Measurements from ENCODE around the gene WSB1.

DNA sequence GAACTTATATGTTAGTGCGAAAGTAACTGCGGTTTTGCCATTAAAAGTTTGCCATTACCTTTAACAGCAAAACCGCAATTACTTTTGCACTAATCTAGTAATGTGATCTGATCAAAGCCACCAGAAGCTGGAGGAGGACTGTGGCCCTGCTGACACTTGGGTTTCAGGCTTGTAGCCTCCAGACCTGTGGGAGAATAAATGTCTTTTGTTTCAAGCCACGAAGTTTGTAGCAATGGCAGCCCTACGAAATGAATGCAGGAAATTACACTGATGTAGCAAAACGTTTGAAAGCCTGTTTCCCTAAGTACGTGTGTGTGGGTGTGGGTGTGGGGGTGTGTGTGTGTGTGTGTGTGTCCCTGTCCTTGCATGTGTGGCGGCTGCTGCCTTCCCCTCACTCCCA, 66.6 kb downstream of the WSB1 start:
- TF ChIP-seq EZH2 (IDR thresholded peaks at IDR 0.05; ENCODE audit: borderline replicate concordance) (no peak), EZH2phosphoT487 (IDR thresholded peaks at IDR 0.05; ENCODE audit: low read depth, severe bottlenecking, unreplicated experiment) (no peak)
- TF ChIP-seq, protein P1, sequence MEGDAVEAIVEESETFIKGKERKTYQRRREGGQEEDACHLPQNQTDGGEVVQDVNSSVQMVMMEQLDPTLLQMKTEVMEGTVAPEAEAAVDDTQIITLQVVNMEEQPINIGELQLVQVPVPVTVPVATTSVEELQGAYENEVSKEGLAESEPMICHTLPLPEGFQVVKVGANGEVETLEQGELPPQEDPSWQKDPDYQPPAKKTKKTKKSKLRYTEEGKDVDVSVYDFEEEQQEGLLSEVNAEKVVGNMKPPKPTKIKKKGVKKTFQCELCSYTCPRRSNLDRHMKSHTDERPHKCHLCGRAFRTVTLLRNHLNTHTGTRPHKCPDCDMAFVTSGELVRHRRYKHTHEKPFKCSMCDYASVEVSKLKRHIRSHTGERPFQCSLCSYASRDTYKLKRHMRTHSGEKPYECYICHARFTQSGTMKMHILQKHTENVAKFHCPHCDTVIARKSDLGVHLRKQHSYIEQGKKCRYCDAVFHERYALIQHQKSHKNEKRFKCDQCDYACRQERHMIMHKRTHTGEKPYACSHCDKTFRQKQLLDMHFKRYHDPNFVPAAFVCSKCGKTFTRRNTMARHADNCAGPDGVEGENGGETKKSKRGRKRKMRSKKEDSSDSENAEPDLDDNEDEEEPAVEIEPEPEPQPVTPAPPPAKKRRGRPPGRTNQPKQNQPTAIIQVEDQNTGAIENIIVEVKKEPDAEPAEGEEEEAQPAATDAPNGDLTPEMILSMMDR (IDR thresholded peaks at IDR 0.05; ENCODE audit: poor library complexity): no peak
